Mesendoderm (in vitro differentiated cells): ENCODE data around the gene CEP128.

Experiments
- DNase-seq: peaks from one replicate; pipeline ENCODE4 v3.0.0; 2013
- H2AK5ac ChIP-seq: 2 replicates; pipeline ENCODE4 v1.6.1; 2013; ENCODE audit warnings: low read length, inconsistent platforms
- H2BK120ac ChIP-seq: 2 replicates; pipeline ENCODE4 v1.6.1; 2013; ENCODE audit warnings: low read depth, mild to moderate bottlenecking, low read length, moderate library complexity, mixed read lengths
- H2BK15ac ChIP-seq: replicated peaks from 2 replicates; pipeline ENCODE4 v1.6.1; 2013; ENCODE audit warnings: low read depth, mild to moderate bottlenecking, moderate library complexity
- H2BK5ac ChIP-seq: 2 replicates; pipeline ENCODE4 v1.6.1; 2013; ENCODE audit warnings: low read length, inconsistent platforms
- H3K18ac ChIP-seq: 2 replicates; pipeline ENCODE4 v1.6.1; 2013; ENCODE audit warnings: mild to moderate bottlenecking, low read length, mixed read lengths
- H3K23ac ChIP-seq: one replicate; pipeline ENCODE4 v1.6.1; 2013; ENCODE audit warnings: low read length
- H3K27ac ChIP-seq: 2 replicates; pipeline ENCODE4 v1.5.1; 2013; ENCODE audit warnings: low read depth, mild to moderate bottlenecking, inconsistent platforms, low read length, moderate library complexity
- H3K27me3 ChIP-seq: 2 replicates; pipeline ENCODE4 v1.6.1; 2013; ENCODE audit warnings: low read length, control low read depth, mild to moderate bottlenecking, inconsistent platforms; ENCODE audit not compliant: insufficient read depth, poor library complexity
- H3K36me3 ChIP-seq: 2 replicates; pipeline ENCODE4 v1.6.1; 2013; ENCODE audit warnings: low read length, inconsistent platforms; ENCODE audit not compliant: control insufficient read depth, insufficient read depth
- H3K4ac ChIP-seq: one replicate; pipeline ENCODE4 v1.6.1; 2013; ENCODE audit warnings: low read depth, mild to moderate bottlenecking, low read length, moderate library complexity
- H3K4me1 ChIP-seq: 2 replicates; pipeline ENCODE4 v1.6.1; 2013; ENCODE audit warnings: low read depth, low read length, inconsistent platforms; ENCODE audit not compliant: control insufficient read depth
- H3K4me2 ChIP-seq: 2 replicates; pipeline ENCODE4 v1.6.1; 2013; ENCODE audit warnings: low read length
- H3K4me3 ChIP-seq: 2 replicates; pipeline ENCODE4 v1.5.1; 2013; ENCODE audit warnings: mild to moderate bottlenecking, low read length
- H3K56ac ChIP-seq: one replicate; pipeline ENCODE4 v1.6.1; 2013; ENCODE audit warnings: low read length
- H3K79me1 ChIP-seq: 2 replicates; pipeline ENCODE4 v1.6.1; 2013; ENCODE audit warnings: low read length, inconsistent platforms
- H3K79me2 ChIP-seq: 2 replicates; pipeline ENCODE4 v1.6.1; 2013; ENCODE audit warnings: mild to moderate bottlenecking, low read length; ENCODE audit not compliant: control insufficient read depth, insufficient read depth
- H3K9ac ChIP-seq: 2 replicates; pipeline ENCODE4 v1.6.1; 2013; ENCODE audit warnings: low read length, inconsistent platforms
- H4K5ac ChIP-seq: one replicate; pipeline ENCODE4 v1.6.1; 2013; ENCODE audit warnings: low read length
- H4K8ac ChIP-seq: one replicate; pipeline ENCODE4 v1.6.1; 2013; ENCODE audit warnings: low read depth, mild to moderate bottlenecking, control low read depth, low read length, moderate library complexity
- WGBS: extraction: QIAGEN DNeasy Blood & Tissue Kit; methylation state at CpG from one replicate; pipeline ENCODE4 v1.1.7; 2013; ENCODE audit warnings: low lambda C conversion rate, missing lambda C conversion rate; ENCODE audit not compliant: insufficient coverage; ENCODE audit errors: extremely low coverage; 5-methylcytosine and 5-hydroxymethylcytosine counted together

The CEP128 gene

GRCh38 chr14:80868260-80868659 is 73.3 kb downstream of the CEP128 start:
- H3K4me2 ChIP-seq, result no peak overlapping the region
- no peaks in the 10 kb centered on the region for H3K27me3 ChIP-seq
- H3K4me1 ChIP-seq, result no peaks in the 10 kb centered on the region
- H3K79me2 ChIP-seq, result no peaks in the 10 kb centered on the region
- no peak overlapping the region for H3K4me3 ChIP-seq
- no CpG with 5 or more reads among the region's 1 CpG for WGBS
- H3K23ac ChIP-seq, result no peak overlapping the region
- no peak overlapping the region for H3K9ac ChIP-seq
- H3K36me3 ChIP-seq, result no peaks in the 10 kb centered on the region
- H4K8ac ChIP-seq, result no peak overlapping the region
- H2BK120ac ChIP-seq, result no peak overlapping the region
- no peak overlapping the region for H2AK5ac ChIP-seq
- H3K27ac ChIP-seq, result no peak overlapping the region
- no peak overlapping the region for H2BK15ac ChIP-seq
- DNase-seq, result no peak
- H4K5ac ChIP-seq, result no peak overlapping the region
- H3K4ac ChIP-seq, result no peak overlapping the region
- H3K18ac ChIP-seq, result no peak overlapping the region
- H3K79me1 ChIP-seq, result no peaks in the 10 kb centered on the region
- H2BK5ac ChIP-seq, result no peak overlapping the region
- H3K56ac ChIP-seq, result no peak overlapping the region

GRCh38 chr14:80867798-80868197 is 73.7 kb downstream of the CEP128 start:
- H3K27ac ChIP-seq, result no peak overlapping the region
- no peaks in the 10 kb centered on the region for H3K36me3 ChIP-seq
- no peak overlapping the region for H2BK120ac ChIP-seq
- H3K18ac ChIP-seq, result no peak overlapping the region
- no peak overlapping the region for H4K5ac ChIP-seq
- H3K4me1 ChIP-seq, result no peaks in the 10 kb centered on the region
- H3K56ac ChIP-seq, result no peak overlapping the region
- no CpG with 5 or more reads among the region's 2 CpGs for WGBS
- no peak overlapping the region for H3K9ac ChIP-seq
- no peak overlapping the region for H4K8ac ChIP-seq
- no peak overlapping the region for H2BK15ac ChIP-seq
- no peak overlapping the region for H3K4me2 ChIP-seq
- H3K23ac ChIP-seq, result no peak overlapping the region
- H3K27me3 ChIP-seq, result no peaks in the 10 kb centered on the region
- no peaks in the 10 kb centered on the region for H3K79me2 ChIP-seq
- H3K4me3 ChIP-seq, result no peak overlapping the region
- no peak overlapping the region for H3K4ac ChIP-seq
- no peak for DNase-seq
- no peak overlapping the region for H2BK5ac ChIP-seq
- H2AK5ac ChIP-seq, result no peak overlapping the region
- H3K79me1 ChIP-seq, result no peaks in the 10 kb centered on the region

- H3K23ac ChIP-seq, result no peak overlapping the region
- WGBS, result no CpG with 5 or more reads among the region's 1 CpG
These were observed 74.4 kb downstream of the CEP128 start for GRCh38 chr14:80867091-80867490.

GRCh38 chr14:80865565-80865964 is 76.0 kb downstream of the CEP128 start:
- no peak overlapping the region for H3K27ac ChIP-seq

More at GRCh38 chr14:80867091-80867490, 74.4 kb downstream of the CEP128 start:
- no peak overlapping the region for H3K27ac ChIP-seq
- no peak overlapping the region for H2BK120ac ChIP-seq
- no peaks in the 10 kb centered on the region for H3K79me1 ChIP-seq
- H3K4ac ChIP-seq, result no peak overlapping the region
- H3K4me2 ChIP-seq, result no peak overlapping the region
- H4K8ac ChIP-seq, result no peak overlapping the region
- DNase-seq, result no peak
- no peak overlapping the region for H3K18ac ChIP-seq
- no peak overlapping the region for H3K4me3 ChIP-seq
- H3K9ac ChIP-seq, result no peak overlapping the region
- H3K56ac ChIP-seq, result no peak overlapping the region
- H4K5ac ChIP-seq, result no peak overlapping the region
- no peaks in the 10 kb centered on the region for H3K36me3 ChIP-seq
- no peaks in the 10 kb centered on the region for H3K4me1 ChIP-seq
- no peaks in the 10 kb centered on the region for H3K79me2 ChIP-seq
- H3K27me3 ChIP-seq, result no peaks in the 10 kb centered on the region
- H2BK5ac ChIP-seq, result no peak overlapping the region
- no peak overlapping the region for H2BK15ac ChIP-seq
- H2AK5ac ChIP-seq, result no peak overlapping the region

GRCh38 chr14:80862983-80863382 is 78.6 kb downstream of the CEP128 start:
- Histone ChIP-seq H2AK5ac (no peak overlapping the region), H3K4me2 (no peak overlapping the region), H3K9ac (no peak overlapping the region), H3K18ac (no peak overlapping the region), H3K4me1 (no peaks in the 10 kb centered on the region), H3K56ac (no peak overlapping the region), H3K4me3 (no peak overlapping the region), H3K79me1 (no peaks in the 10 kb centered on the region), H3K4ac (no peak overlapping the region), H3K27ac (no peak overlapping the region), H2BK5ac (no peak overlapping the region), H2BK15ac (no peak overlapping the region), H3K36me3 (no peaks in the 10 kb centered on the region), H3K27me3 (no peaks in the 10 kb centered on the region), H3K23ac (no peak overlapping the region), H4K8ac (no peak overlapping the region), H4K5ac (no peak overlapping the region), H3K79me2 (no peaks in the 10 kb centered on the region), H2BK120ac (no peak overlapping the region)
- no CpG with 5 or more reads among the region's 3 CpGs for WGBS
- DNase-seq, result no peak

More at GRCh38 chr14:80865565-80865964, 76.0 kb downstream of the CEP128 start:
- DNase-seq, result no peak
- no peaks in the 10 kb centered on the region for H3K79me2 ChIP-seq
- H2AK5ac ChIP-seq, result no peak overlapping the region
- H3K4me1 ChIP-seq, result no peaks in the 10 kb centered on the region
- no peak overlapping the region for H3K4me2 ChIP-seq
- H4K8ac ChIP-seq, result no peak overlapping the region
- H2BK120ac ChIP-seq, result no peak overlapping the region
- no peak overlapping the region for H2BK5ac ChIP-seq
- H3K4ac ChIP-seq, result no peak overlapping the region
- H4K5ac ChIP-seq, result no peak overlapping the region
- no peaks in the 10 kb centered on the region for H3K27me3 ChIP-seq
- H3K23ac ChIP-seq, result no peak overlapping the region
- H3K18ac ChIP-seq, result no peak overlapping the region
- H2BK15ac ChIP-seq, result no peak overlapping the region
- no peak overlapping the region for H3K9ac ChIP-seq
- H3K4me3 ChIP-seq, result no peak overlapping the region
- no peak overlapping the region for H3K56ac ChIP-seq
- no CpG with 5 or more reads among the region's 2 CpGs for WGBS
- H3K36me3 ChIP-seq, result no peaks in the 10 kb centered on the region
- no peaks in the 10 kb centered on the region for H3K79me1 ChIP-seq

GRCh38 chr14:80862541-80862940 is 79.0 kb downstream of the CEP128 start:
- Histone ChIP-seq H2BK120ac (no peak overlapping the region), H3K4me3 (no peak overlapping the region), H3K79me2 (no peaks in the 10 kb centered on the region), H3K36me3 (no peaks in the 10 kb centered on the region), H3K27me3 (no peaks in the 10 kb centered on the region), H2BK15ac (no peak overlapping the region), H3K4me1 (no peaks in the 10 kb centered on the region), H3K4me2 (no peak overlapping the region), H4K8ac (no peak overlapping the region), H3K23ac (no peak overlapping the region), H2BK5ac (no peak overlapping the region), H3K4ac (no peak overlapping the region), H3K9ac (no peak overlapping the region), H3K79me1 (no peaks in the 10 kb centered on the region), H3K56ac (no peak overlapping the region), H3K18ac (no peak overlapping the region), H2AK5ac (no peak overlapping the region), H3K27ac (no peak overlapping the region), H4K5ac (no peak overlapping the region)
- no CpG with 5 or more reads among the region's 5 CpGs for WGBS
- no peak for DNase-seq
